GM23338 (cell line): Measurements from ENCODE around the gene COA1. TPM values are rescaled to one million over a fixed set of nuclear protein-coding genes. Genes with fewer than 3 reads are reported as not detected.
A peak's percentile ranks its signal among the peaks of the same experiment; 100 is the strongest.

Source experiments
- ATAC-seq: fragments of 200-7000 bp; cut with Tn5 transposase; 3 replicates; pipeline ENCODE4 v1.9.1; 2020
- DNase-seq: peaks from one replicate; pipeline ENCODE4 v3.0.0-alpha.2; 2015; ENCODE audit warnings: low spot score
- H2AFZ ChIP-seq: fragments of 200-600 bp; sonication (generic); 2 replicates; pipeline ENCODE4 v1.8.0; 2016; ENCODE audit warnings: antibody characterized with exemption, mild to moderate bottlenecking, moderate library complexity
- H3F3A ChIP-seq: fragments of 200-600 bp; sonication (generic); replicated peaks from 2 replicates; pipeline ENCODE4 v1.8.0; 2017; ENCODE audit warnings: antibody characterized with exemption, mixed run types, low read depth
- H3K27ac ChIP-seq: fragments of 200-600 bp; sonication (generic); 2 replicates; pipeline ENCODE4 v1.6.1; 2016; ENCODE audit warnings: low read depth
- H3K27me3 ChIP-seq: fragments of 200-600 bp; sonication (generic); 2 replicates; pipeline ENCODE4 v1.8.0; 2016; ENCODE audit warnings: mild to moderate bottlenecking, mixed run types, moderate library complexity; ENCODE audit not compliant: insufficient read depth
- H3K36me3 ChIP-seq: fragments of 200-600 bp; sonication (generic); 2 replicates; pipeline ENCODE4 v1.8.0; 2016; ENCODE audit warnings: mild to moderate bottlenecking; ENCODE audit not compliant: insufficient read depth
- H3K4me1 ChIP-seq: fragments of 200-600 bp; sonication (generic); 2 replicates; pipeline ENCODE4 v1.8.0; 2016; ENCODE audit warnings: mild to moderate bottlenecking, moderate library complexity; ENCODE audit not compliant: insufficient read depth
- H3K4me2 ChIP-seq: fragments of 200-600 bp; sonication (generic); 2 replicates; pipeline ENCODE4 v1.7.1; 2017; ENCODE audit warnings: mixed run types
- H3K4me3 ChIP-seq: fragments of 200-600 bp; sonication (generic); 2 replicates; pipeline ENCODE4 v1.6.1; 2016; ENCODE audit warnings: mixed run types
- H3K79me2 ChIP-seq: fragments of 200-600 bp; sonication (generic); replicated peaks from 2 replicates; pipeline ENCODE4 v1.8.0; 2017; ENCODE audit warnings: mild to moderate bottlenecking; ENCODE audit not compliant: insufficient read depth
- H3K9me2 ChIP-seq: fragments of 200-600 bp; sonication (generic); 2 replicates; pipeline ENCODE4 v1.8.0; 2017; ENCODE audit not compliant: insufficient read depth
- H4K20me1 ChIP-seq: fragments of 200-600 bp; sonication (generic); replicated peaks from 2 replicates; pipeline ENCODE4 v1.8.0; 2017; ENCODE audit warnings: mild to moderate bottlenecking; ENCODE audit not compliant: insufficient read depth
- H3K27ac Mint-ChIP-seq: 2 replicates; pipeline ENCODE4 v1.8.0; 2020; ENCODE audit warnings: inconsistent platforms, mild to moderate bottlenecking, moderate library complexity, mixed read lengths
- H3K27me3 Mint-ChIP-seq: 3 replicates; pipeline ENCODE4 v1.8.0; 2022; ENCODE audit warnings: low read depth, mild to moderate bottlenecking, moderate library complexity, mixed read lengths, inconsistent platforms; ENCODE audit not compliant: insufficient read depth, poor library complexity
- H3K36me3 Mint-ChIP-seq: 3 replicates; pipeline ENCODE4 v1.8.0; 2021; ENCODE audit warnings: low read depth, mild to moderate bottlenecking, inconsistent platforms, moderate library complexity, mixed read lengths
- H3K4me1 Mint-ChIP-seq: 3 replicates; pipeline ENCODE4 v1.8.0; 2020; ENCODE audit warnings: mild to moderate bottlenecking, inconsistent platforms, mixed read lengths
- H3K4me3 Mint-ChIP-seq: 3 replicates; pipeline ENCODE4 v1.8.0; 2021; ENCODE audit warnings: moderate library complexity, mild to moderate bottlenecking, inconsistent platforms, mixed read lengths
- H3K9me3 Mint-ChIP-seq: 3 replicates; pipeline ENCODE4 v1.8.0; 2020; ENCODE audit warnings: moderate library complexity, mild to moderate bottlenecking, inconsistent platforms, mixed read lengths
- POLR2AphosphoS5 ChIP-seq: IDR thresholded peaks from 2 replicates; pipeline ENCODE4 v1.6.1; 2016; ENCODE audit warnings: antibody characterized with exemption, low read depth
- REST ChIP-seq: IDR thresholded peaks from one replicate; pipeline ENCODE4 v1.6.1; 2018; ENCODE audit warnings: antibody characterized with exemption; ENCODE audit not compliant: unreplicated experiment
- ZNF114 ChIP-seq: fragments of 250-450 bp; sonication (Bioruptor Pico); IDR thresholded peaks from 2 replicates; pipeline ENCODE4 v1.5.0; 2020; ENCODE audit warnings: mild to moderate bottlenecking, moderate library complexity
- ZNF462 ChIP-seq: fragments of 250-450 bp; sonication (Bioruptor Pico); IDR thresholded peaks from 2 replicates; pipeline ENCODE4 v1.5.0; 2020; ENCODE audit warnings: mild to moderate bottlenecking, moderate library complexity
- polyA plus RNA-seq: library from polyadenylated mRNA; unstranded; fragments of >200 nt; fragmentation: Nextera tagmentation; extraction: Ambion mirVana; gene quantifications from 2 replicates; pipeline ENCODE4 v1.2.1, GENCODE V29; 2016
- total RNA-seq: library from RNA; depleted of rRNA; stranded (reverse); fragments of >200 nt; shearing (Covaris generic); gene quantifications from 2 replicates; pipeline ENCODE4 v1.2.3, GENCODE V29; 2014

Gene COA1
- total and polyA plus RNA-seq, 2 experiments from 2014 or later = 156 to 158 TPM

DNA sequence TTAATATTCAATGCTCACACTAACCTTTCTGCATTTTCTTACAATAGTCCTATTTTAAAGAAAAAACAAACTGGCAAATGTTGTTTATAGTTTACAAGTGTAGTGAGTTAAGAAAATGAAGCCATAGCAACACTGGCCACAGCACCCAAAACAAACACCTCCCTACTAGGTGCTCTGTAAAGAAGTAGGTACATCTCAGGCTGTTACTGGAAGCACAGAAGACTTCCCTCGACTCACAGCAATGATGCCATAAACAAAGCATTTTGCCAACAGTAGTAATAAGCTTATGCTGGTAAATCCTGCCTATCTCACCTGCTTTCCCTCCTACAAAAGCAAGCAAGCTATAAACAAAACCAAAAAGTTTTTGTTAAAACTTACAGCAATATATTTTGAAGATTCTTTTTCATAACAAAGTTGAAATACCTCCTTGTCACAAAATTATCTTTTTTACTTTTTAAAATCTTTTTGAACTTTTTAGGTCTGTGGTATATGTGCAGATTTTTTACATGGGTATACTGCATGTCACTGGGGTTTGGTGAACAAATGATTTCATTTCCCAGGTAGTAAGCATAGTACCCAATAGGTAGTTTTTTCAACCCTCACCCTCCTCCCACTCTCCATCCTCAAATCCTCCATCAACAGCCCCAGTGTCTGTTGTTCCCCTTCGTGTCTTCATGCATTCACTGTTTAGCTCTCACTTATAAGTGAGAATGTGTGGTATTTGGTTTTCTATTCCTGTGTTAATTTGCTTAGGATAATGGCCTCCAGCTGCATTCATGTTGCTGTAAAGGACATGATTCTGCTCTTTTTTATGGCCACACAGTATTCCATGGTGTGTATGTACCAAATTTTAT is 28.4 kb downstream of the COA1 start:
- Mint-ChIP-seq H3K27me3 (no peaks in the 10 kb centered on the region), H3K4me1 (peaks cover 31% of the 10 kb centered on the region), H3K9me3 (peaks cover 4% of the 10 kb centered on the region; the same call in 2 of the 3 replicates), H3K36me3 (peaks cover 25% of the 10 kb centered on the region), H3K27ac (peak overlapping the region; percentile 82), H3K4me3 (no peak overlapping the region)
- Histone ChIP-seq H4K20me1 (no peaks in the 10 kb centered on the region; the same call in 1 of the 2 replicates), H3K27me3 (no peaks in the 10 kb centered on the region), H2AFZ (no peak overlapping the region), H3F3A (no peaks in the 10 kb centered on the region), H3K4me2 (peak overlapping the region; percentile 39), H3K79me2 (peaks cover 86% of the 10 kb centered on the region), H3K4me1 (peaks cover 37% of the 10 kb centered on the region), H3K36me3 (no peaks in the 10 kb centered on the region), H3K27ac (peak overlapping the region; percentile 75), H3K9me2 (no peaks in the 10 kb centered on the region), H3K4me3 (0 out of 2 replicates have a peak overlapping the region, but pooled peaks have one; percentile 7)
- DNase-seq = peak; percentile 48
- peak; percentile 71 for ATAC-seq
- TF ChIP-seq ZNF114 (CRISPR knock-in tag) (no peak), POLR2AphosphoS5 (no peak), ZNF462 (CRISPR knock-in tag) (no peak), REST (no peak)
